Measurements from ENCODE around the gene MRGPRF.

DNA sequence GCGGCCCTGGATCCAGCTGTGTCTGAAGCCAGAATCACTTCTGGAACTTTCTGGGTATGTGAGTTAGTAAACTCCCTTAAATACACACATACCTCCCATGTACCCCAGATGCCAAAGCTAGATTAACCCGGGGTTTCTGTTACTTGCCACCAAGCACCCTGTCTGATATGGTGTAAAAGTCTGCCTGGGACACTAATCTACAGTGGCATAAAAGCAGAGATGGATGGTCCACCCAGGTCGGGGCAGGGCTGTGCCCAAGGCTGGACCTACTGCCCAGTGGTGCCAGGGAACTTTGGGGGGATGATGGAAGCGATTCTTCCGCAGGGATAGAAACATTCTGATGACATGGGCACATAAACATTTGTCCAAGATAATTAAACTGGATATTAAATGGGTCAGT lies 12.7 kb downstream of the MRGPRF start:
- TF ChIP-seq, protein P1, sequence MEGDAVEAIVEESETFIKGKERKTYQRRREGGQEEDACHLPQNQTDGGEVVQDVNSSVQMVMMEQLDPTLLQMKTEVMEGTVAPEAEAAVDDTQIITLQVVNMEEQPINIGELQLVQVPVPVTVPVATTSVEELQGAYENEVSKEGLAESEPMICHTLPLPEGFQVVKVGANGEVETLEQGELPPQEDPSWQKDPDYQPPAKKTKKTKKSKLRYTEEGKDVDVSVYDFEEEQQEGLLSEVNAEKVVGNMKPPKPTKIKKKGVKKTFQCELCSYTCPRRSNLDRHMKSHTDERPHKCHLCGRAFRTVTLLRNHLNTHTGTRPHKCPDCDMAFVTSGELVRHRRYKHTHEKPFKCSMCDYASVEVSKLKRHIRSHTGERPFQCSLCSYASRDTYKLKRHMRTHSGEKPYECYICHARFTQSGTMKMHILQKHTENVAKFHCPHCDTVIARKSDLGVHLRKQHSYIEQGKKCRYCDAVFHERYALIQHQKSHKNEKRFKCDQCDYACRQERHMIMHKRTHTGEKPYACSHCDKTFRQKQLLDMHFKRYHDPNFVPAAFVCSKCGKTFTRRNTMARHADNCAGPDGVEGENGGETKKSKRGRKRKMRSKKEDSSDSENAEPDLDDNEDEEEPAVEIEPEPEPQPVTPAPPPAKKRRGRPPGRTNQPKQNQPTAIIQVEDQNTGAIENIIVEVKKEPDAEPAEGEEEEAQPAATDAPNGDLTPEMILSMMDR (IDR thresholded peaks at IDR 0.05) = no peak
- TF ChIP-seq POLR2A (IDR thresholded peaks at IDR 0.05) = no peak
